ENCODE results near the gene LILRB2. TPM values are rescaled to one million over a fixed set of nuclear protein-coding genes. Genes with fewer than 3 reads are reported as not detected.
"Not testable (repeated sequence)": the region's sequence is repeated elsewhere in the genome, so short reads cannot be mapped to it uniquely, and the experiment has no call there.

LILRB2 gene
- total RNA-seq, 1 donor from 2014 or later = not detected

DNA sequence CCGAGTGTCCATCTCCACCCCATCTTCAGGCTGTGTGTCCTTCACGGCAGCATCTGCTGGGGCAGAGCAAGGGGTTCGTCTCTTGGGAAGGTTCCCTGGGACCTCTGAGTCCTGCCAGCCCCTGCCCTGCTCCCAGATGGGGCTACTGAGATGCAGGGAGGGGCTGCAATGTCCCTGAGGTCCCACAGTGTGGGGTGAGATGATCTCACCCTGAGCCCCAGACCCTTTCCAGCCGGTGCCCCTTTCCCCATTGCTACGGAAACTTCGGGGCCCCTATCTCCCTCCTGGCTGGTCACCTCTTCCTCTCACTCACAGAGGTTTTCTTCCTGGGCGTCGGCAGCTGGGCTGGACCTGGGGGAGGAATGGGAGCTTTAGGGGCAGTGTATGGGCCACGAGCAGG, 5.0 kb downstream of the LILRB2 start:
- TF ChIP-seq, protein P1, sequence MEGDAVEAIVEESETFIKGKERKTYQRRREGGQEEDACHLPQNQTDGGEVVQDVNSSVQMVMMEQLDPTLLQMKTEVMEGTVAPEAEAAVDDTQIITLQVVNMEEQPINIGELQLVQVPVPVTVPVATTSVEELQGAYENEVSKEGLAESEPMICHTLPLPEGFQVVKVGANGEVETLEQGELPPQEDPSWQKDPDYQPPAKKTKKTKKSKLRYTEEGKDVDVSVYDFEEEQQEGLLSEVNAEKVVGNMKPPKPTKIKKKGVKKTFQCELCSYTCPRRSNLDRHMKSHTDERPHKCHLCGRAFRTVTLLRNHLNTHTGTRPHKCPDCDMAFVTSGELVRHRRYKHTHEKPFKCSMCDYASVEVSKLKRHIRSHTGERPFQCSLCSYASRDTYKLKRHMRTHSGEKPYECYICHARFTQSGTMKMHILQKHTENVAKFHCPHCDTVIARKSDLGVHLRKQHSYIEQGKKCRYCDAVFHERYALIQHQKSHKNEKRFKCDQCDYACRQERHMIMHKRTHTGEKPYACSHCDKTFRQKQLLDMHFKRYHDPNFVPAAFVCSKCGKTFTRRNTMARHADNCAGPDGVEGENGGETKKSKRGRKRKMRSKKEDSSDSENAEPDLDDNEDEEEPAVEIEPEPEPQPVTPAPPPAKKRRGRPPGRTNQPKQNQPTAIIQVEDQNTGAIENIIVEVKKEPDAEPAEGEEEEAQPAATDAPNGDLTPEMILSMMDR (conservative IDR thresholded peaks at IDR 0.05; ENCODE audit: low read depth, low read length) = no peak
- DNase-seq (ENCODE audit: low read depth) = no peak
- no peak overlapping the region for H3K4me3 ChIP-seq (ENCODE audit: low read depth, low read length)

DNA sequence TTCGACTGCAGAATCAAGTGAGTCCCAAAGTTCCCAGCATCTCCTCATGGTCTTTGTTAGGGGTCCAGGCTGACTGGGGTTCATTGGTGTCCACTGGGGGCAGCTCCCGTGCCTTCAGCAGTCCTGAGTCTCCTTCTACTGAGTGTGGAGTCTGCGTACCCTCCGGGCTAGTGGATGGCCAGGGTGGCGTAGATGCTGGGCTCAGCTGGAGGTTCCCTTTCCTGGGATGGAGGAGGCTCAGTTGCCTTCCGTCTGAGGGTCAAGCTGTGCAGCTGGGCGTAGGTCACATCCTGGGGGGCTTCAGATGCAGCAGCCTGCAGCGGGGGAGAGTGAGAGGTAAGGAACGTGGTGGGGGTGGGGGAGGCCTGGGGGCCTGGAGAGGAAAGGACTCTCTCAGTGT, 6.4 kb downstream of the LILRB2 start:
- DNase-seq (ENCODE audit: low read depth) = not testable (repeated sequence)

GRCh38 chr19:54273821-54274220, 7.1 kb downstream of the LILRB2 start:
- no peak overlapping the region for H3K4me3 ChIP-seq (ENCODE audit: low read depth, low read length)
- no peak for DNase-seq (ENCODE audit: low read depth)
- TF ChIP-seq, protein P1 (conservative IDR thresholded peaks at IDR 0.05; ENCODE audit: low read depth, low read length) = no peak

More for the DNA sequence above, 6.4 kb downstream of the LILRB2 start:
- not testable (repeated sequence) for H3K4me3 ChIP-seq (ENCODE audit: low read depth, low read length)

GRCh38 chr19:54272181-54272580, 8.7 kb downstream of the LILRB2 start:
- DNase-seq (ENCODE audit: low read depth); H3K4me3 ChIP-seq (ENCODE audit: low read depth, low read length): not testable (repeated sequence)

GRCh38 chr19:54271587-54271986, 9.3 kb downstream of the LILRB2 start:
- H3K4me3 ChIP-seq (ENCODE audit: low read depth, low read length); DNase-seq (ENCODE audit: low read depth): not testable (repeated sequence)

GRCh38 chr19:54271106-54271505, 9.8 kb downstream of the LILRB2 start:
- TF ChIP-seq, protein P1 (conservative IDR thresholded peaks at IDR 0.05; ENCODE audit: low read depth, low read length) = no peak
- DNase-seq (ENCODE audit: low read depth) = no peak
- H3K4me3 ChIP-seq (ENCODE audit: low read depth, low read length) = no peak overlapping the region

GRCh38 chr19:54268936-54269335, 12.0 kb downstream of the LILRB2 start:
- DNase-seq (ENCODE audit: low read depth) = no peak
- TF ChIP-seq, protein P1 (conservative IDR thresholded peaks at IDR 0.05; ENCODE audit: low read depth, low read length) = no peak
- no peak overlapping the region for H3K4me3 ChIP-seq (ENCODE audit: low read depth, low read length)

DNA sequence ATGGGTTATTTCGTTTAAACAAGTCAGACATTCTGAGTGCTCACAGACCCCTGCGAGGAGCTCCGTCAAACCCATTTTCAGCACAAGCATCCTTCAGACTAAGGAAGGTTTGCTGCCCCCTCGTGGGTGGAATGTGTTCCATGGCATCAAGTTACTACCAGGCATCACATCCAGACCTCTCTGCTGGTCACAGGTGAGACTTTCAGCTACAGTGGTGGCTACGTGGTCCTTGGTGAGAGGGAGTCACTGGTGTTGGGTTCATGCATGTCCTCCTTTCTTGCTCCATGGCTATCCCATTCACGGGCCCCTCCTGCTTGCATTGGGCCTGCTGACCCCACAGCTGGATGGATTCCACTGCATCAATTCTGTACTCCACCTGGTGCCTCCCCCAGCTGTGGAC, 14.8 kb downstream of the LILRB2 start:
- TF ChIP-seq, protein P1 (conservative IDR thresholded peaks at IDR 0.05; ENCODE audit: low read depth, low read length) = peak; percentile 86
- no peak overlapping the region for H3K4me3 ChIP-seq (ENCODE audit: low read depth, low read length)
- DNase-seq (ENCODE audit: low read depth) = peak; percentile 9

DNA sequence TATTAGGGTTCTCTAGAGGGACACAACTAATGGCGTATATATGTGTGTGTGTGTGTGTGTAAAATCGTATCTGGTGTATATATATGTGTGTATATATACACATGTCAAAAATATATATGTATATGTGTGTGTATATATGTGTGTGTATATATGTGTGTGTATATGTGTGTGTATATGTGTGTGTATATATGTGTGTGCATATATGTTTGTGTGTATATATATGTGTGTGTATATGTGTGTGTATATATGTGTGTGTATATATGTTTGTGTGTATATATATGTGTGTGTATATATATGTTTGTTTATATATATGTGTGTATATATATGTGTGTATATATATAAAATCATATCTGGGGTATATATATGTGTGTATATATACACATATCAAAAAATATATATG, 18.4 kb downstream of the LILRB2 start:
- no peak overlapping the region for H3K4me3 ChIP-seq (ENCODE audit: low read depth, low read length)
- TF ChIP-seq, protein P1 (conservative IDR thresholded peaks at IDR 0.05; ENCODE audit: low read depth, low read length) = no peak
- no peak for DNase-seq (ENCODE audit: low read depth)
